GM19099 (cell line): Measurements from ENCODE around the gene RAD51B.

Experiments
- POLR2A ChIP-seq: IDR thresholded peaks from 3 replicates; pipeline ENCODE4 v1.6.1; 2011; ENCODE audit warnings: low read depth; ENCODE audit not compliant: insufficient read length; ENCODE audit errors: extremely low read depth

Gene RAD51B

GRCh38 chr14:68139431-68140075 is 320.0 kb downstream of the RAD51B start:
- TF ChIP-seq POLR2A: no peak

- no peak for TF ChIP-seq POLR2A
Observed at GRCh38 chr14:68140076-68140741, 320.6 kb downstream of the RAD51B start.

GRCh38 chr14:68140806-68141205 is 321.2 kb downstream of the RAD51B start:
- no peak for TF ChIP-seq POLR2A

- no peak for TF ChIP-seq POLR2A
Observed at GRCh38 chr14:68141281-68142088, 321.9 kb downstream of the RAD51B start.

GRCh38 chr14:68143341-68143841 is 323.8 kb downstream of the RAD51B start:
- no peak for TF ChIP-seq POLR2A

- TF ChIP-seq POLR2A: no peak
Observed at GRCh38 chr14:68144051-68144681, 324.6 kb downstream of the RAD51B start.

- no peak for TF ChIP-seq POLR2A
Observed at GRCh38 chr14:68145036-68145435, 325.5 kb downstream of the RAD51B start.

- no peak for TF ChIP-seq POLR2A
Observed at GRCh38 chr14:68145539-68145938, 326.0 kb downstream of the RAD51B start.

- TF ChIP-seq POLR2A: no peak
Observed at GRCh38 chr14:68146818-68147217, 327.2 kb downstream of the RAD51B start.

GRCh38 chr14:68147303-68147702 is 327.7 kb downstream of the RAD51B start:
- no peak for TF ChIP-seq POLR2A

- TF ChIP-seq POLR2A: no peak
Observed at GRCh38 chr14:68148276-68148675, 328.7 kb downstream of the RAD51B start.

- TF ChIP-seq POLR2A: no peak
Observed at GRCh38 chr14:68148763-68149162, 329.2 kb downstream of the RAD51B start.

- TF ChIP-seq POLR2A: no peak
Observed at GRCh38 chr14:68153275-68153674, 333.7 kb downstream of the RAD51B start.

GRCh38 chr14:68154275-68154674 is 334.7 kb downstream of the RAD51B start:
- TF ChIP-seq POLR2A: no peak

GRCh38 chr14:68157971-68158371 is 338.4 kb downstream of the RAD51B start:
- TF ChIP-seq POLR2A: no peak
